ENCODE measurements around the gene EMILIN1.

EMILIN1 gene

GRCh38 chr2:27081984-27082772 is 3.8 kb downstream of the EMILIN1 start:
- no peak for DNase-seq

GRCh38 chr2:27082773-27083409 is 4.5 kb downstream of the EMILIN1 start:
- no peak for DNase-seq

- DNase-seq, result no peak
Measured at GRCh38 chr2:27083410-27084296, 5.2 kb downstream of the EMILIN1 start.

GRCh38 chr2:27084297-27085061 is 6.1 kb downstream of the EMILIN1 start:
- DNase-seq, result no peak

- DNase-seq, result no peak
Measured at GRCh38 chr2:27085062-27085672, 6.8 kb downstream of the EMILIN1 start.

- DNase-seq, result peak; percentile 45 to 54
Measured at GRCh38 chr2:27085673-27086089, 7.3 kb downstream of the EMILIN1 start.

GRCh38 chr2:27086090-27086723 is 7.8 kb downstream of the EMILIN1 start:
- DNase-seq, result peak; percentile 98

- peak in 1 of 2 donors; percentile 37 for DNase-seq
Measured at GRCh38 chr2:27086724-27087593, 8.5 kb downstream of the EMILIN1 start, which contains the start of gene KHK. Gene KHK, plus strand, starts transcription at chr2:27086772. Its CDS starts 488 bp downstream, at chr2:27087260.

GRCh38 chr2:27087823-27088410 is 9.5 kb downstream of the EMILIN1 start:
- DNase-seq, result no peak

- no peak for DNase-seq
Measured at GRCh38 chr2:27088634-27089033, 10.2 kb downstream of the EMILIN1 start.

GRCh38 chr2:27089111-27089954 is 10.9 kb downstream of the EMILIN1 start:
- no peak for DNase-seq

- no peak for DNase-seq
Measured at GRCh38 chr2:27091746-27092695, 13.6 kb downstream of the EMILIN1 start.

GRCh38 chr2:27092696-27093429 is 14.4 kb downstream of the EMILIN1 start:
- DNase-seq, result no peak

- DNase-seq, result no peak
Measured at GRCh38 chr2:27093430-27094352, 15.3 kb downstream of the EMILIN1 start.

- no peak for DNase-seq
Measured at GRCh38 chr2:27094353-27094984, 16.1 kb downstream of the EMILIN1 start.

GRCh38 chr2:27095427-27095744 is 17.0 kb downstream of the EMILIN1 start:
- DNase-seq, result no peak
